Mucosa of gallbladder (tissue), 1 donor: ENCODE results near the gene CAPN13. TPM values are rescaled to one million over a fixed set of nuclear protein-coding genes. Genes with fewer than 3 reads are reported as not detected.

Experiments used
- DNase-seq: peaks from one replicate; pipeline ENCODE4 v3.0.0-alpha.2; 2020; ENCODE audit warnings: low spot score
- total RNA-seq: library from RNA; stranded (reverse); gene quantifications from one replicate; pipeline ENCODE4 v1.2.1, GENCODE V29; 2021
- donor health status: DM: no; HTN: no; CAD: no.

Gene CAPN13
- total RNA-seq, 1 donor from 2014 or later, result 44.4 TPM

DNA sequence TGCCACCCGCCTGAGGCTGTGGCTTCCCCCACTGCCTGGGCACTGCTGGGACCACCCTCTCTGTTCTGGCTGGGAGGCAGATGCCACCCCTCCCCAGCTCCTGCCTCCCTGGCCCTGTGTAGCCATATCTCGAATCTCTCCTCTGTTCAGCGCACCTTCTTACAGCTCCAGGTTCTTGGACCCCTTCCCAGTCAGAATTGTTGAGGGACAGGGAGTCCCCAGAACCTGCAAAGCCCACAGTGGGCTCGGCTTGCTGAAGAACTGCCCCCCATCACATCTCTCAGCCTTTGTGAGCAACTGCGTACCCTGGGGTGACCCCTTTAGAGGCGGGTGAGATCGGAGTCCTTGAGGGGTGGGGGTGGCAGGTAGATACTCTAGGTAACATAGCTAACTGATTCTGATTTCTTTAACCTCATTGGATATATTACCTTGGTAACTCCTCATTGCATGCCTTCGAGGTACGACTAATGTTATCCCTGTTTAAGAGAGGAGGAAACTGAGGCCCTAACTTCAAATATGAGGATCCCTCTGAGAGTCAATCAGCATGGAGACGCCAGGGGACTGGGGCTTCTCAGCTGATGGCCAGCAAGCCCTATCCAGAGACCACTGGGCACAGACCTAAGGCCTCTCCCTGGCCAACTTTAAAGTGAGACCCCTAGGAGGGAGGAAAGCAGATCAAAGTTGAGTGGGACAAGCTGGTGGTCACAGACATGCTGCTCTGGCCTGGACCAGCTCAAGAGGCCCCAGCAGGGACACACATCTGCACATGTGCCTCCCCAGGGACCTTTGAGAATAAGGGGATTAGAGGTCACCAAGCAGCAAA lies 101.3 kb downstream of the CAPN13 start:
- no peak for DNase-seq

DNA sequence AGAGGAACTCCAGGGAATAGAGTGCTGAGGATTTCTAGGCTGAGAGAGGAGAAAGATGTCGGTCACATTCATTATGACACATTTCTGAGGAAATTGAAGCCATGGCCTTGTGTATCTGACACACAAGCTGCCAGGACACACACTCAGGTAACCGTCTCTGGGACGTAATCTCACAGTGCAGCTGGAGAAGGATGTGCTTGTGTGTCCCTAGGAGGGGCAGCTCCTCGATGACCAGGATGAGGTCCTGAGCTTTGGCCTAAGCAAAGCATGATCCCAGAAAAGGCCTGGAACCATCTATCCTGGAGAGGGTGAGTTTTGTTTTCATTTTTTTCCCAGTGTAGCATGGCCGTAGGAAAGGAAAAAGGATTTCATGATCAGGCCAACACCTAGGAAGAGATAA lies 102.2 kb downstream of the CAPN13 start:
- no peak for DNase-seq

DNA sequence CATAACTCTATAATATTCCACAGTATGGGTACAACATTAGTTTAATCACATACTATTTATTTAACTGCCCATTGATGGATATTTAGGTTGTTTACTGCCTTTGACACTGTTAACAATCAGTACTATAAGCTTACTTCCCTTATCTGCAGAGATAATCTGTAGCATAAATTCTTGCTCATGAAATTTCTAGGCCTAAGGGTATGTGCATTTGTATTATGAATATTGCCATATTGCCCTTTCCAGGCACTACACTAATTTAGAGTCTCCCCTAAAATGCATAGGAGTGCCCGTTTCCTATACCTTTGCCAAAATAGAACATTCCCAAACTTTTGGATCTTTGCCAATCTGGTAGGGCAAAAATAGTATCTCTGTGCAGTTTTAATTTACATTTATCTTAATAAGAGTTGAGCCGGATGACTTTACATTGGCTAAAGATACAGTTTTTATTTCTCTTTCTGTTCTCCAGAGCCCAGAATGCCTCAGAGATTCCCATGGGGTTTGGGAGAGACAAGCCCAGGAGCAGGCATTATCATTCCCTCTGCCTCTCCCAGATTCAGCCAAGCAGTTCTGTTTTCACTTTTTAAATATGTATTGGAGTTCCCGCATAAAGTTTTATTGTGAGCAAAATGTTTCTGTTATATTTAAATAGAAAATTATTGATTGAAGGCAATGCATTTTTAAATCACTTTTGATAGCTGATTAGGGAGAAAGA lies 102.8 kb downstream of the CAPN13 start:
- DNase-seq, result no peak

DNA sequence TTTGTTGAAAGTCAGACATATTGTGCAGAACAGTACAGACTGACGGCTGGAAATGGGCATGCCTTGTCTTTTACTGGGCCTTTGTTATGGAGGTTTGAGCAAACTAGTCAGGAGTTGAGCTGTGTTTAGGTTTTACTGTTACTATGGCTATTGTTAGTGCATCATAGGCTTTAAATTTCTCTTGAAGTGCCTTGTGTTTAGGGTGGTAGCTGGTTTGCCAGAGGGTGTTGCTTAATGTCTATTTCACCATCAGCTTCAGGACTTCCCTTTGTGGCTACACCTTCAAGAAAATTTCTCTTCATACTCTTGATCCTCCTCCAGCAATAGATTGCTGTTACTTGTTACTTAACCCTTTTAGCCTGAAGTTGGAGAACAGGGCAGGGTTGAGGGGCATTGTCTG lies 104.6 kb downstream of the CAPN13 start:
- no peak for DNase-seq

DNA sequence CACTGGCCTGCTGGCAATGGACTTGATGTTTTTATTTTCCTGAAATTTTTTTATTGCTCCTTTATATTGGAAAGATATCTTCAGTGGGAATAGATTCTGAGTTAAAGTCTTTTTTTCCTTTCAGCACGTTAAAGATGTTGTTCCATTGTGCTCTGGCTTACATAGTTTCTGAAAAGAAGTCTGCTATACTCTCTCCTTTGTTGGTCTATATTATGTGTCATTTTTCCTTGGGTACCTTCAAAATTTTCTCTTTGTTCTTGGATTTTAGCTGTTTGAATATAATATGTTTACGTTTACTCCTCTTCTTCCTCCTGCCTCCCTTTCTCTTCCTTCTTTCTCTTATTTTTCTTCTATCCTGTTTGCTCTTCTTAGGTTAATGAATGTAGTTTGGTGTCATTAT lies 105.5 kb downstream of the CAPN13 start:
- no peak for DNase-seq

DNA sequence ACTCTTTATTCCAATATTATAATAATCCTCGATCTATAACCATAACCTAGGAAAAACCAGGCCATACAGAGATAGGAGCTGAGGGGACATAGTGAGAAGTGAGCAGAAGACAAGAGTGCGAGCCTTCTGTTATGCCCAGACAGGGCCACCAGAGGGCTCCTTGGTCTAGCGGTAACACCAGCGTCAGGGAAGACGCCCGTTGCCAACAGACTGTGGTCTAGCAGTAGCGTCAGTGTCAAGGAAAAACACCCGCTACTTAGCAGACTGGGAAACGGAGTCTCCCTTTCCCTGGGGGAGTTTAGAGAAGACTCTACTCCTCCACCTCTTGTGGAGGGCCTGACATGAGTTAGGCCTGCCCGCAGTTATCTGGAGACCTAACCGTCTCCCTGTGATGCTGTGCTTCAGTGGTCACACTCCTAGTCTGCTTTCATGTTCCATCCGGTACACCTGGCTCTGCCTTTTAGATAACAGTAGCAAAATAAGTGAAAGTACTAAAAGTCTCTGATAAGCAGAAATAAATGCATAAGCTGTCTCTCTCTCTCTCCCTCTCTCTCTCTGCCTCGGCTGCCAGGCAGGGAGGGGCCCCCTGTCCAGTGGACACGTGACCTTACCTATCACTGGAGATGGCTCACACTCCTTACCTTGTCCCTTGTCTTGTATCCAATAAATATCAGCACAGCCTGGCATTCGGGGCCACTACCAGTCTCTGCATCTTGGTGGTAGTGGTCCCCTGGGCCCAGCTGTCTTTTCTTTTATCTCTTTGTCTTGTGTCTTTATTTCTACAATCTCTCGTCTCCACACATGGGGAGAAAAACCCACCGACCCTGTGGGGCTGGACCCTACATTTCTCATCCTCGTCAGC lies 109.8 kb downstream of the CAPN13 start:
- peak; percentile 9 for DNase-seq

DNA sequence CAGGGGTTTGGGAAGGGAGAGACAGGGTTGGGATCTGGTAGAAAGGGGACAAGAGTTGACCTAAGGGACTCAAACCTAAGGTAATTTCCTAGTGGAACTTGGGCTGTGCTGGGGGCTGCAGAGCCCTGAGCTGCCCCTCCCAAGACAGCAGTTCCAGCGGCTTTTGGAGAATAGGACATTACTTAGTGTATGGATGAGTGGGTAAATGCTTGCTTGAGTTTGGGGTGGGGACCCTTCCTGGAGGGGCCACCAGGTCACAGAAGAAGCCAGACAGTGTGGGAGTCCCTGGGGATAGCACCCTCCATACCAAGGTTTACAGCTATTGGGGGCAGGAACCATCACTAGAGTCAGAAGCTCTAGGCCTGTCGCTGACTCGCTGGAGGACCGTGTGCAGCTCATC lies 111.5 kb downstream of the CAPN13 start:
- peak; percentile 3 for DNase-seq

DNA sequence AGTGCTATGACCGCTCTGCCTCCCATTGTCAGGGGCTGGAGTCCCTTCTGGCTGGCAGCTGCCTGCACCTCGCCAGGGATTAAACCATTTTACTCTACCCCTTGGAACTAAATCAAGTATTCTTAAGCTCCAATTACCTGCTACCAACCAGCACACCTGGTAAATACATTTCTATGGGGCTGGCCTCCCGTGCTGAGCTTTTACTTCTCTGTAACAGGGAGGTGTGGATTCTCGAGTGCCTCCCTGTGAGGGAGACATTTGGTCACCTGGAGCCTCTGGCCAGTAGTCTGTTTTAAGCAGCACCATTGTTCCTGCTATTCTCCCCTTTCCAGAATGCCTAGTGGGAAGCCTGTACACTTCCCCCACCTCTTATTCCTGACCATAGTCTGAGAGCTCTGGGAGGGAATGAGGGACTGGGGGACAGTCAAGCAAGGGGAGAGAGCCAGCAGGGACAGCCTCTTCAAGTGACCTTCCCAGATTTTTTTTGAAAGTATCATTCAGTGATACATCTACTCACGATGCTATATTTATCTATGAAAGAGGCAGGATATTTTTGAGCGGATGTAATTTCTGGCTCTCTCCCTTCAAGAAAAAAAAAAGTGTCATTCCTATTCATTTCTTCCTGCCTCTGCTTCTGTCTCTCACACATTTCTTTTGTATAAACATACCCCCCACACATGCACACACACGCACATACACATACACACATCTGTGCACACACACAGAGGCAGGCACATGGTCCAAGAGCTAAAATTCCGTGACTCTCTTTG lies 112.8 kb downstream of the CAPN13 start:
- DNase-seq, result peak; percentile 2

DNA sequence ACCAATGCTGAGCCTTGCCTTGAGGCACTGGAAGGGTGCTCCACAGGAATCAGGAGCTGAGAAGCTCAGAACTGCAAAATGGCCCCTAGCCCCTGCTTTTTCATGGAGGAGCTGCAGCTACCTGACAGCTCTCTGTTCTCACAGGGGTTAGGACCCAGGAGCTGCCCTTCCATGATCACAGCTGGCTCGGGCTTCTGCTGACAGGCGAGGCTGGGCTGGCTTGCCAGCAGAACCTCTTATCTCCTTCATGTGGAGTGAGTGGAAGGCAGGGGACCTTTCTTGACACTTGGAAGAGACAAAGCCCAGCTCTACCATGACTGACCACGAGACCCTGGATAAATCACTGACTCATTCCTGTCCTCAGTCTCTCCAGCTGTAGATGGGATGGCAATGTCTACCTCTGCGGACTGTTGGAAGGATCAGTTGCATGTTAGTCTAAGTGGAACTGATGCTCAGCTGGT lies 113.4 kb downstream of the CAPN13 start:
- peak; percentile 4 for DNase-seq

DNA sequence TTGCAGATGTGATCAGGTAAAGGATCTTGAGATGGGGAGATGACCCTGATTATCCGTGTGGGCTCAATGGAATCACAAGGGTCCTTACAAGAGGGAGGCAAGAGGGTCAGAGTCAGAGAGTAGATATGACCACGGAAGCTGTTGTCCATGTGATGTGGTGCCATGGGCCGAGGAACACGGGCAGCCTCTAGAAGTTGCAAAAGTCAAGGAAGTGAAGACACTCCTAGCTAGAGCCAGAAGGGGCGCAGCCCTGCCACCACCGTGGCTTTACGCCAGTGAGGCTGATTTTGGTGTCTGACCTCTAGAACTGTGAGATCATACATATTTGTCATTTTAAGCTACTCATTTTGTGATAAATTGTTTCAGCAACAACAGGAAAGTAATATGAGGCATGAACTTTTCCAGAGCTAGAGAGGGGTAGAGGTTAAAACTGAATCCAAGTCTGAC lies 114.4 kb downstream of the CAPN13 start:
- DNase-seq, result no peak

DNA sequence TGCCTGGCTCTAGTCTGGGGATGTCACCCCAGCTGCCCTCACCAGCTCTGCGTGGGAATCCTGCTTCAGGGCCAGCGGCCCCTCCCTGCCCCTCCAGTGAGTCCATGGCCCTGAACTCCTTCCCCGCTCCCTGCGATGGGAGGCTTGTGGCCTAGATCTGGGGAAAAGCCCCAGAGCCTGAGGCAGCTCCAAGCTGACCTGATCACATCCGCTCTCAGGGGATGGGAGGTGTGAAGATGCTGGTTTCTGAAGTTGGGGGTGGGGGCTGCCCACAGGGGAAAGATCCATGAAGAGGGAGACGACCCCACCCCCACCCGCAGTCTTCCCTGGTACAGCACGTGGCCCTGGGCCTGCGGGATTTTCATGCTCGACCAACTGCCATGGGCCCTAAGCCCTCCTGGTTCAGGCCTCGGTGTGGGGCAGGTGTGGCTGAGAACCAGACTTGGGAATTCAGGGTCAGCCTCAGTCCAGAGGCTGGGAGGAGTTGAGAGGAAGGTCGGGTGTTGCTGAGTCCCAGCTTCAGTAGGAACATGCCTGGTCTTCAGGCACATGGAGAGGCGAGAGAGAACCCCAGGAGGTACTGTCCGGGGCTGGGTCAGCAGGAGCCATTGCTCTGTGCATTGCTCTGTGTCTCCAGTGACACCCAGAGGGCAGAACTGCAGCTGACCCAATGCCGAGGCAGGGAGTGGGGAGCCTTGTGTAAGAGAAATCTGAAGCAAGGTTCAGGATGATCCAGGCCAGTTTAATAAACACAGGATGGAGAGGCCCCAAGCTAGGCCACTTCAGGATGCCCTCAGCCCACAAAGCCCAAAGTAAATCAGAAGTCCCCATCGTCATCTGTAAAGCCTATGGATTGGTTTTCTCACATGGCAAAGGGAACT lies 115.1 kb downstream of the CAPN13 start:
- DNase-seq, result peak; percentile 9

DNA sequence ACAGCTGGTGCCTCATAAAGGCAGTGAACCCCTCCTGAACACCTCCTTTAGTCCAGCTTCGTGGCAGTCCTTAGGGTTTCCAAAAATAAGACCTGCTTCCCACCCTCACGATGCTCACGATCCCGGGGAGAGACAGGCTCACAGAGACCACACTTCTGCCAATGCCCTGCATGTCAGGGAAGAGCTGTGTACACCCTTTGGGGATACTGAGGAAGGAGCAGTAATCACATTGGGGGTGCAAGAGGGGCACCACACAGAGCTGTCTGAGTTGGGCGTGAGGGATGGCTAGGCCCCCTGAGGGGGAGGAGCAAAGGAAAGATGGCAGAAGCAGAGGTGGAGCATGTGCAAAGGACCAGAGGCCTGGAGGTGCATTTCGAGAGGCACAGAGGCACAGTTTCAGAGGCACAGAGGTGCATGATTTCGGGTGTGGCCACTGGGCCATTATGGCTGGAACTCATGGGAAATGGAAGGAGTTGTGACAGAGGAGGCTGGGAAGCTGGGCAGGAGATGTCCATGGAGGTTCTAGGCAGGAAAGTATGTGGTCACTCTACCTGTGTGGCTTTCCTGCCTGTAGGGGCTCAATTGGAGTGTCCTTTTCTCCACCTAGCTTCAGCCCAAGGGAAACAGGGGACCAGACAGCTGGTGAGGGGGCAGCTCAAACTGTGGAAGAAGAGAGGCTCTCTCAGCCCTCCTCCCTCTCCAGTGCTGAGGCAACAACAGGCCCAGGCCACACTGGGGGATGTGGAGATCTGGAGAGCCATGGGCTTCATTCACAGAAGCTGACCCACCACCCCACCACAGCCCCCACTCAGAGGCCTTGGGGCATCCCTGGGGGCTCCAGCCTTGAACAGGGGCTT lies 115.9 kb downstream of the CAPN13 start:
- peak; percentile 9 for DNase-seq

DNA sequence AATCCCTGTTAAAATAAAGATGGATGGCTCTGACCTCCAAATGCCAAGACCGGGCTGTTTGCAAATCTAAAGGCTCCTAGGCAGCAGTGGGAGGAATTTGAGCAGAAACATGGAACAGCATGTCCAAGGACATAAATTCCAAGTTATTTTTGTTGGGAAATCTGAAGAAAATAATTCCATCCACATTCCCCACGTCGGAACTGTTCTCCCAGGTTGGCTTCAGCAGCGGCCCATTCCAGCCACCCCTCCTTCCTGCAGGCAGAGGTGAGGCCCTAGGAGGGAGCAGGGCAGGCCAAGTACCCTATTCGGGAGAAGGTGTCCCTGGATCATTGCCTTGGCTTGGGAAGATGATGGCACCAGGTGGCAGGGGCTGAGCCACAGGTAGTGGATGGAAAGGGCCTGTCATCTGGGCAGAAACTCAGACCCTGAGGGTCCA lies 117.1 kb downstream of the CAPN13 start:
- DNase-seq, result peak; percentile 11

DNA sequence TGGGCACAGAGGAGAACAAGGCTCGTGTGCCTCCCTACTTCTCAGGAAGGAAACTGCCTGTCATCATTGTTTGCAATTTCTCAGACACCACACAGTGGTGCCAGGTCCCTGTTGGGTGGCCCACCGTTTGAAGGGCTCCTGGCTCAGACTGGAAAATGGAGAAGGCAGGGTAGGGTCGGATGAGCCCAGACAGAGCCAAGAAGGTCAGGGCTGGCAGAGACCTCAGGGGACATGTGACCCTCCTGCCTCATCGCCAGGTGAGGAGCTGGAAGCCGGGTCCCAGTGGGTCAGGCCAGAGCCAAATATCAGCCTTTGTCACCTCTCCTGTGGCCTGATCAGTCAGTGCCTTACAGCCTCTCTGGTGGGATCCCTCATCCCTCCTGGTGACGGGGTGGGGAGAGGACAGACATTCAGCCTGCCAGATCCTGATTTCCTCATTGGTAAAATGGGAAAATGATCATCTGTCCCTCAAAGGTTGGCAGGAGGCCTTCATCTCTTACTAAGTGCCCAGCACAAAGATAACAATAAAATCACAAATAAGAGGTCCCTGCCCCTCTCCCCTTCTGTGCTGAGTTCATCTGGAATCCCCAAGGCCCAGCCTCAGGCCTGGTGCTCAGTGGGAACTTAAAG lies 117.6 kb downstream of the CAPN13 start:
- DNase-seq, result peak; percentile 8

DNA sequence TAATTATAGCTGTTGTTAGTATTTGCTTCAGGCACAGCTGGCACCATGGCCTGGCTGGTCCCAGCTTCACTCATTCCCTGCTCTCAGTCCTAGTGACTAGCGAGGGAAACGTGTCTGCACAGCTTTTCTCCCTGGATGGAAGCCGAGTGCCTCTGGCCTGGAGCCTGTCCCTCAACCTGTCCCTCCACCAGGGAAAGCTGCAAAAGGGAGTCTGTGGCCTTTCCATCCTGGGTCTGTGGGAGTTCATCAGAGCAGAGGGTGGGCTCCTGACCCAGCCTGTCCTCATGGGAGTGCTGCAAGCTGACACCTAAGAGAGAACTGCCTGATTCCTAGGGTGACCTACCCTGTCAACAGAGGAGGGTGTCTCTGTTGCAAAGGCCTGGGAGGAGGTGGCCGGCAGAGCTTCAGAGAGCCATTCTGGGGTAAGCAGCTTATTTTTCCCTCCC lies 118.3 kb downstream of the CAPN13 start:
- DNase-seq, result peak; percentile 4

DNA sequence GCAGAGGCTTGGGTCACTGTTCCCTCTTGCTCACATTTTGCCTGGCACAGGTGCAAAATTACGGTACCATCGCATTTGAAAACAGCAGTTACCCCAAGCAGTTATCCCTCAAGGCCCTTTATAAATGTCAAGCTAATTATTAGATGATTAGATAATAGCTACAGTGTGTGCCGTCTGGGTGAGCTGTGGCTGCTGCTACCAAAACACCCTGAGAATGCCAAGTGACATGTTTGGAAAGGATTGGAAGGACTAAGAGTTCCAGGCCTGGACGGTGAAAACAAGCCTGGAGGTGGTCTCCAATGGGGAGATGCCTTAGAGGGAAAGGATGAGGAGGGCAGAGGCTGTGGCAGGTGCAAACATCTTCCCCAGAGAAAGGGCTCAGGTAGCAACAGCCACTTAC lies 120.6 kb downstream of the CAPN13 start:
- peak; percentile 8 for DNase-seq

DNA sequence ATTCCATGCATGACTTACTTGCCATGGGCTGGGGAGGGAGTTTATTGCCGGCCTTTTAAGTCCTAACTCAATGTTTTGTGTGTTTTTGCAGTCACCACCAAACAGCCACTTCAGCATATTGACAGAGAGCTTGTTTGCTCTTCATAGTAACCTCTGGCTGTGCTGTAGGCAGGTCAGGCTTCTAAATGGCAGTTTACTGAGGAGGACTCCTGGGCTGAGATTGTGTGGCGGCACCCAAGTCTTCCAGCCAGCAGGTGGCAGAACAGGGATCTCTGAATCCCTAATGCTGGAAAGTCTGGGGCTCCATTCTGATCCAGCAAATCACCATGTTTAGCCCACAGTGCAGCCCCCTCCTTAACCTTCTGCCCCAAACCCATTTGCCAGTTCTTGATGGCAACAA lies 121.2 kb downstream of the CAPN13 start:
- peak; percentile 6 for DNase-seq

DNA sequence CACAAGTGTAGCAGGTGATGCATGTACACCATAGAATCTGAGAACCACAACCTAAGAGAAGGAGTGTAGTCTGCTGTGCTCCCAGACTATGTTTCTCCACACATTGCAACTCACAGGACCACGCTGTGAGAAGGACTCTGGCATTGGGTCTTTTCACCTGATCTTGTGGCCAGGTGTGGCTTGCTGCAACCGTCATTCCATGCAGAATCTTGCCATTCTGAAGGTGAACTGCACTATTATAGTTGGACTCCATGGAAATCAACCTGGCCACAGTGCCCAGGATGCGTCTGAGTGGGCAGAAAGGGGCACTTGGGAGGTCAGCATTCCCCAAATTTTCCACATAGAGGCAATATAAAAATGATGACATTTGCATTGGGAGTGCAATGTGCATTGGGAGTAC lies 122.2 kb downstream of the CAPN13 start:
- DNase-seq, result peak; percentile 6

DNA sequence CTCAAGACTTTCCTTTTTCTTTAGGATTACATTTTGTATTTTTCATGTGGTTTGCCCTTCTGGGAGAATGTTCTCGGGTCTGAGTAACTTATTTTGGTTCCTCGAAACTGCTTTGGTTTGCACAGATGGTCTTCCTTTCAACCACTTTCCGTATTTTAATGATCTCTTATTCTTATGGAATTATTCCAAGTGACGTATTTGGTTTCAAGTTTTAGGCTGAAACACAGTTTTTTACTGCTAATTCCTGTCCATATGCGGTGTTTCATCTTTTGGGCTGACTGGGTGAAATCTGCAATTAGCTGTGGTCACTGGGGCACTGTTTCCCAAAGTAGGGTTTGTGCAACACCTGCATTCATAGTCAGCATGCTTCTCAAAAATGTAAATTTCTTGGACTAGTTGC lies 122.7 kb downstream of the CAPN13 start:
- peak; percentile 0 for DNase-seq
